Upper lobe of left lung (tissue), 6 donors: ENCODE measurements around the gene KCNQ1OT1. TPM values are rescaled to one million over a fixed set of nuclear protein-coding genes. Genes with fewer than 3 reads are reported as not detected.

Experiments used
- ATAC-seq, 2 donors: fragments of 200-7000 bp; cut with Tn5 transposase; one replicate each; pipeline ENCODE4 v1.9.1; 2022; ENCODE audit warnings: mild to moderate bottlenecking in 2 of 2, moderate library complexity in 2 of 2; ENCODE audit not compliant: low FRiP score in 2 of 2
- DNase-seq, 2 donors: peaks; one replicate each; pipeline ENCODE4 v3.0.0-alpha.2; 2019 to 2020
- H3K27ac ChIP-seq, 4 donors: fragments of 200-600 bp; sonication (generic); one replicate each; pipeline ENCODE4 v1.5.1; 2016 to 2019
- H3K27me3 ChIP-seq, 4 donors: fragments of 200-600 bp; sonication (generic); one replicate each; pipeline ENCODE4 v1.5.1; 2017 to 2019
- H3K36me3 ChIP-seq, 4 donors: fragments of 200-600 bp; sonication (generic); one replicate each; pipeline ENCODE4 v1.5.1; 2016 to 2019
- H3K4me1 ChIP-seq, 4 donors: fragments of 200-600 bp; sonication (generic); one replicate each; pipeline ENCODE4 v1.5.1; 2018 to 2019
- H3K4me3 ChIP-seq, 4 donors: fragments of 200-600 bp; sonication (generic); one replicate each; pipeline ENCODE4 v1.5.1; 2017 to 2019; ENCODE audit warnings: mild to moderate bottlenecking in 2 of 4, moderate library complexity in 1 of 4
- H3K9me3 ChIP-seq, 4 donors: fragments of 200-600 bp; sonication (generic); one replicate each; pipeline ENCODE4 v1.5.1; 2018 to 2019
- EP300 ChIP-seq, 4 donors: sonication (generic); formaldehyde crosslinking; IDR thresholded peaks; one replicate each; pipeline ENCODE4 v1.5.1; 2017; ENCODE audit warnings: antibody characterized with exemption in 4 of 4, control low read depth in 2 of 4
- POLR2A ChIP-seq, 4 donors: fragments of 450-650 bp; IDR thresholded peaks; one replicate each; pipeline ENCODE4 v1.5.1; 2016 to 2017; ENCODE audit warnings: antibody characterized with exemption in 4 of 4, mild to moderate bottlenecking in 2 of 4
- POLR2AphosphoS5 ChIP-seq, 2 donors: sonication (generic); formaldehyde crosslinking; IDR thresholded peaks; one replicate each; pipeline ENCODE4 v1.5.1; 2017; ENCODE audit warnings: antibody characterized with exemption in 2 of 2
- whole genome bisulfite sequencing, 2 donors: methylation state at CpG; one replicate each; pipeline ENCODE4 v1.1.5; 2017 to 2018; 5-methylcytosine and 5-hydroxymethylcytosine counted together
- total RNA-seq, 6 donors: library from RNA; depleted of rRNA in 4 of 6; stranded (reverse); fragments of >200 nt in 4 of 6; gene quantifications; one replicate each; pipeline versions ENCODE4 v1.1.0 to v1.2.1, GENCODE V29; 2016 to 2021
- TF ChIP-seq, protein P1 (sequence below), 6 experiments: fragments of 450-650 bp in 4 of 6; fragments of 200-600 bp in 2 of 6; sonication (generic) in 2 of 6; IDR thresholded peaks; one replicate each; pipeline ENCODE4 v1.5.1; 2016 to 2019; ENCODE audit warnings: antibody characterized with exemption in 6 of 6
- donor health status: DM: no; HTN: no; CAD: no; lungs with moderate emphysema.
- donor health status: DM: no; HTN: yes; CAD: no; lungs with severe emphysema.

The KCNQ1OT1 gene
- total RNA-seq, 6 donors from 2014 or later, result 1.1 to 6.3 (median 4.1) TPM

DNA sequence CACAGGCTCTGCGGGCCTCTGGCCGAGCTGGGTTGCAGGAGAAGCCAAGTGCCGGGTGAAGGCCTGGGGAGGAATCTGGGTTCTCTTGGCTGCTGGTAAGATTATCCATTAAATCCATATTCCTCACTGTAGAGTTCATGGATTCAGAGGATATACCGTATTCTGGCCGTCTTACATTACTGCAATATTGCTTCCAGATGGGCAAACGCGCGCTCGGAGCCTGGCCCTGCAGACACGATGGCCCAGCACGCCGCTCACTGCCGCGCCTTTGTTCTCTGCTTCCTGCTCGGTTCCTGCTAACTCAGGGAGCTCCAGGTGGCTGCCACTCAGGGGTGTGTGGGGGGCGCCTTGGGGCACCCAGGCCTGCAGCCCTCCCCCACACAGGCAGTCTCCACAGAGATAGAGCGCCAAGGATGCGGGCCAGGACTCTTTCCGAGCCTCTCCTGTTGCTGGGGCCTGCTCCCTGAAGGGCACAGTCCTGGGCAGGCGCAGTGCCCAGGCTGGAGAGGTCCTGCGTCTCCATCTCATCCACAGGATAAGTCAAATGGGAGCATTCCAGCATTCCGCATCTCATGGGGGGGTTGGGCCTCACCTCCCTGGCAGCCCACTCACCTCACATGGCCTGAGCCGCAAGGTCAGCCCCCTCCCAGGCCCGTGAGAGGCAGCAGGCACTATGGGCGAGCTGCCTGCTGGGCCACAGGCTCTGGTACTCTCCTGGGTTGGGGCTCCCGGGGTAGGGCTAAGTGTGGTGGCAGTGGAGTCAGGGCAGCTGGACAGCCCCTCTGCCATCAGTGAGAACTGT, 14.1 kb upstream of the KCNQ1OT1 start:
- 94 to 95% methylated on average over 26 of the region's 26 CpGs for WGBS, 2 donors
- no peak for TF ChIP-seq POLR2AphosphoS5 (IDR thresholded peaks at IDR 0.05)
- no peak for TF ChIP-seq EP300 (IDR thresholded peaks at IDR 0.05)
- TF ChIP-seq POLR2A (IDR thresholded peaks at IDR 0.05), result no peak
- TF ChIP-seq, protein P1, sequence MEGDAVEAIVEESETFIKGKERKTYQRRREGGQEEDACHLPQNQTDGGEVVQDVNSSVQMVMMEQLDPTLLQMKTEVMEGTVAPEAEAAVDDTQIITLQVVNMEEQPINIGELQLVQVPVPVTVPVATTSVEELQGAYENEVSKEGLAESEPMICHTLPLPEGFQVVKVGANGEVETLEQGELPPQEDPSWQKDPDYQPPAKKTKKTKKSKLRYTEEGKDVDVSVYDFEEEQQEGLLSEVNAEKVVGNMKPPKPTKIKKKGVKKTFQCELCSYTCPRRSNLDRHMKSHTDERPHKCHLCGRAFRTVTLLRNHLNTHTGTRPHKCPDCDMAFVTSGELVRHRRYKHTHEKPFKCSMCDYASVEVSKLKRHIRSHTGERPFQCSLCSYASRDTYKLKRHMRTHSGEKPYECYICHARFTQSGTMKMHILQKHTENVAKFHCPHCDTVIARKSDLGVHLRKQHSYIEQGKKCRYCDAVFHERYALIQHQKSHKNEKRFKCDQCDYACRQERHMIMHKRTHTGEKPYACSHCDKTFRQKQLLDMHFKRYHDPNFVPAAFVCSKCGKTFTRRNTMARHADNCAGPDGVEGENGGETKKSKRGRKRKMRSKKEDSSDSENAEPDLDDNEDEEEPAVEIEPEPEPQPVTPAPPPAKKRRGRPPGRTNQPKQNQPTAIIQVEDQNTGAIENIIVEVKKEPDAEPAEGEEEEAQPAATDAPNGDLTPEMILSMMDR (IDR thresholded peaks at IDR 0.05), result no peak

DNA sequence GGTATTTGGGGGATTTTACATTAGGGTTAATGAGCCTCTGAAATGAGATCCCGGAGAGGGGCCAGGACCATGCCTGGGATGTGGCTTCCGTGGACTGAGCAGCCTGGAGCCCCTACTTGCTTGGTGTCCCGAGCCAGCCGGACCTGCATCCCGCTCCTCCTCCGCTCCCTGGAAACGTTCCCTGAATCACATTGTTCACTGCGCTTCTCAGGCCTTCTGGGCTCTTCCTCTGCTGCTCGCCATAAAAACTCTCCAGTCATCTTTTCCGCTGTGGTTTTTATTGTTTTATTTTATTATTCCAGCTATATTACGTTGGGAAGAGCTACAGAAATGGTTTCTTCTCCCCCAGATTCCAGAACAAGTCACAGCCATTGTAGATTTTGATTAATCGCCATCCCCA, 13.3 kb upstream of the KCNQ1OT1 start:
- no peaks in the 10 kb centered on the region for H3K27me3 ChIP-seq
- no peak for DNase-seq
- no peak overlapping the region for H3K27ac ChIP-seq
- 89 to 91% methylated on average over 12 of the region's 12 CpGs for WGBS, 2 donors
- no peaks in the 10 kb centered on the region for H3K9me3 ChIP-seq
- no peak for ATAC-seq
- no peaks in the 10 kb centered on the region for H3K36me3 ChIP-seq
- no peak overlapping the region for H3K4me3 ChIP-seq
- no peak for TF ChIP-seq POLR2AphosphoS5 (IDR thresholded peaks at IDR 0.05)
- TF ChIP-seq, protein P1 (IDR thresholded peaks at IDR 0.05), result no peak
- peaks cover 0 to 6% (median 4%) of the 10 kb centered on the region in 4 donors for H3K4me1 ChIP-seq

More for the DNA sequence above, 14.1 kb upstream of the KCNQ1OT1 start:
- H3K27me3 ChIP-seq, result no peaks in the 10 kb centered on the region
- H3K4me3 ChIP-seq, result no peak overlapping the region
- H3K4me1 ChIP-seq, result peaks cover 0 to under 1% (median 0%) of the 10 kb centered on the region in 4 donors
- no peaks in the 10 kb centered on the region for H3K9me3 ChIP-seq
- no peak overlapping the region for H3K27ac ChIP-seq
- DNase-seq (peak in 1 of 2 donors; percentile 66), ATAC-seq (no peak)
- no peaks in the 10 kb centered on the region for H3K36me3 ChIP-seq

DNA sequence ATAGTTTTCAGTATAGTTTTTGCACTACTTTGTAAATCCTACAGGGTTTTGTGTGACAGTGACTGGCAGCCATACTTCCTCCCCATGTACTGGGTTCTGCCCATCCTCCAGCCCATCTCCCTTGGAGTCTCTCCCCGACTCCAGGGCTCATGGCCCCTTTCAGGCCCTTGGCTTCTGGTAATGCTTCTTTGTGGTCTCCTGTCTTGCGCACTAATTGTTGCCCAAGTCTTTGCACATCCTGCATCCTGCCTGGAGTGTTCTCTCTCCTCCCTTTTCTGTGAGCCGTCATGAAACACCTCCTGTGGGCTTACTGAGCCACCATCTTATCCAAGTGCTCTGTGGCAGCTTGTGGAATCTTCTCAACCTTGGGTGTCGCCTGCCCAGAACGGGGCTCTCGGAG, 11.4 kb upstream of the KCNQ1OT1 start:
- DNase-seq (no peak), ATAC-seq (no peak)
- TF ChIP-seq POLR2A (IDR thresholded peaks at IDR 0.05), result no peak
- no peak for TF ChIP-seq POLR2AphosphoS5 (IDR thresholded peaks at IDR 0.05)
- TF ChIP-seq EP300 (IDR thresholded peaks at IDR 0.05), result no peak
- TF ChIP-seq, protein P1 (IDR thresholded peaks at IDR 0.05), result no peak
- 83 to 91% methylated on average over 5 to 6 of the region's 6 CpGs for WGBS, 2 donors
- Histone ChIP-seq H3K36me3 (no peaks in the 10 kb centered on the region), H3K4me3 (no peak overlapping the region), H3K4me1 (peaks cover 0 to 6% (median 4%) of the 10 kb centered on the region in 4 donors), H3K9me3 (no peaks in the 10 kb centered on the region), H3K27ac (no peak overlapping the region), H3K27me3 (no peaks in the 10 kb centered on the region)

DNA sequence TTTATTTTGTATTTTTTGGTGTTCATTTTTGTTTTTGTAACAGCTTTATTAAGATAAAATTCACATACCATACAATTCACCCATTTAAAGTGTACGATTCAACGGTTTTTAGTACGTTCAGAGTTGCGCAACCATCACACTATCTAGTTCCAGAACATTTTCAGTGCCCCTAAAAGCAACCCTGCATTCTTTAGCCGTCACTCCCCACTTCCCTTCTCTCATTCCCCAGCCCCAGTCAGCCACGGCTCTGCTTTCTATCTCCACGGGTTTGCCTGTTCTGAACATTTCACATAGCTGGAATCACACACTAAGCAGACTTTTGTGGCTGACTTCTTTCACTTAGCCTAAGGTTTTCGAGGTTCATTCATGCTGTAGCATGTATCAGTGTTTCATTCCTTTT, 9.6 kb upstream of the KCNQ1OT1 start:
- Histone ChIP-seq H3K27me3 (no peaks in the 10 kb centered on the region), H3K9me3 (no peaks in the 10 kb centered on the region), H3K4me1 (peaks cover 0 to 6% (median 4%) of the 10 kb centered on the region in 4 donors), H3K4me3 (no peak overlapping the region), H3K36me3 (no peaks in the 10 kb centered on the region), H3K27ac (peak overlapping the region in 2 of 4 donors; percentile 17 to 54)
- TF ChIP-seq POLR2A (IDR thresholded peaks at IDR 0.05), result no peak
- no peak for TF ChIP-seq POLR2AphosphoS5 (IDR thresholded peaks at IDR 0.05)
- TF ChIP-seq, protein P1 (IDR thresholded peaks at IDR 0.05), result no peak
- no peak for TF ChIP-seq EP300 (IDR thresholded peaks at IDR 0.05)
- ATAC-seq (peak in 1 of 2 donors; percentile 44), DNase-seq (no peak)
- WGBS, 2 donors, result 54 to 55% methylated on average over 8 of the region's 8 CpGs
